ENCODE data around the gene NR1D1. TPM values are rescaled to one million over a fixed set of nuclear protein-coding genes. Genes with fewer than 3 reads are reported as not detected.
A peak's percentile ranks its signal among the peaks of the same experiment; 100 is the strongest.

The NR1D1 gene
- total RNA-seq, 2 experiments from 2014 or later, result 1.7 to 8.7 TPM

GRCh38 chr17:40075201-40075941 is 25.0 kb downstream of the NR1D1 start:
- intact Hi-C loops (cut with micrococcal nuclease; ENCODE audit: unreplicated experiment), result loop anchor here (1.0 to 5.0 kb wide), 2 partner anchors 48 to 62 kb away; no protein-coding TSS in a partner anchor
- no peak overlapping the region for H3K27ac ChIP-seq (ENCODE audit: low read depth, low read length, poor library complexity, severe bottlenecking)
- H3K9me2 ChIP-seq (ENCODE audit: insufficient read depth, low read length), result no peaks in the 10 kb centered on the region
- TF ChIP-seq CTCF (conservative IDR thresholded peaks at IDR 0.05; ENCODE audit: low read length) (peak; percentile 95), EZH2phosphoT487 (IDR thresholded peaks at IDR 0.05; ENCODE audit: borderline replicate concordance, low read depth, low read length) (no peak)
- peak; percentile 69 for DNase-seq (ENCODE audit: low spot score)
- peak overlapping the region; percentile 48; the same call in 1 of the 2 replicates for H2AFZ ChIP-seq (ENCODE audit: low read length)
- no peaks in the 10 kb centered on the region for H3K79me2 ChIP-seq (ENCODE audit: insufficient read depth, low read depth, low read length)
- H3K36me3 ChIP-seq (ENCODE audit: insufficient read depth, low read length), result no peaks in the 10 kb centered on the region
- no peaks in the 10 kb centered on the region for H4K20me1 ChIP-seq (ENCODE audit: insufficient read depth, low read length)
- no peak overlapping the region for H3K4me3 ChIP-seq (ENCODE audit: low read depth, low read length, poor library complexity, severe bottlenecking)
- H3K4me2 ChIP-seq (ENCODE audit: low read length), result peak overlapping the region; percentile 37; the same call in 1 of the 2 replicates
- POLR2A ChIA-PET, result interaction anchor here (0.5 to 1.8 kb wide), 6 partner anchors 9 to 381 kb away, joined by 3 to 8 read pairs (median 4); partner anchors contain the start of gene MED24
- CTCF ChIA-PET (ENCODE audit: unreplicated experiment), result interaction anchor here (0.5 to 2.0 kb wide), 9 partner anchors 10 to 716 kb away, joined by 3 to 8 read pairs (median 4); partner anchors contain the start of gene NR1D1
- H3K4me1 ChIP-seq (ENCODE audit: insufficient read depth, low read length, poor library complexity, severe bottlenecking), result peaks cover 16% of the 10 kb centered on the region
- H3K9me3 ChIP-seq (ENCODE audit: low read length), result no peaks in the 10 kb centered on the region
- no TSS peak for BruUV-seq (replicated peaks)

GRCh38 chr17:40074871-40075200 is 25.6 kb downstream of the NR1D1 start:
- H3K27ac ChIP-seq (ENCODE audit: low read depth, low read length, poor library complexity, severe bottlenecking), result no peak overlapping the region
- no peaks in the 10 kb centered on the region for H3K9me3 ChIP-seq (ENCODE audit: low read length)
- H2AFZ ChIP-seq (ENCODE audit: low read length), result peak overlapping the region; percentile 48; the same call in 1 of the 2 replicates
- no peak for DNase-seq (ENCODE audit: low spot score)
- H4K20me1 ChIP-seq (ENCODE audit: insufficient read depth, low read length), result no peaks in the 10 kb centered on the region
- TF ChIP-seq EZH2phosphoT487 (IDR thresholded peaks at IDR 0.05; ENCODE audit: borderline replicate concordance, low read depth, low read length) (no peak), CTCF (conservative IDR thresholded peaks at IDR 0.05; ENCODE audit: low read length) (no peak)
- H3K4me3 ChIP-seq (ENCODE audit: low read depth, low read length, poor library complexity, severe bottlenecking), result no peak overlapping the region
- H3K9me2 ChIP-seq (ENCODE audit: insufficient read depth, low read length), result no peaks in the 10 kb centered on the region
- intact Hi-C loops (cut with micrococcal nuclease; ENCODE audit: unreplicated experiment), result loop anchor here (1.0 to 5.0 kb wide), 2 partner anchors 48 to 62 kb away; no protein-coding TSS in a partner anchor
- H3K4me2 ChIP-seq (ENCODE audit: low read length), result peak overlapping the region; percentile 37; the same call in 1 of the 2 replicates
- BruUV-seq (replicated peaks), result no TSS peak
- no peaks in the 10 kb centered on the region for H3K79me2 ChIP-seq (ENCODE audit: insufficient read depth, low read depth, low read length)
- ChIA-PET CTCF (ENCODE audit: unreplicated experiment) (interaction anchor here (0.6 to 2.0 kb wide), 5 partner anchors 11 to 717 kb away, joined by 4 to 6 read pairs (median 5); no protein-coding TSS in a partner anchor), POLR2A (interaction anchor here (1.5 to 1.8 kb wide), 2 partner anchors 8 to 21 kb away, joined by 7 to 8 read pairs; partner anchors contain the start of gene MED24)
- no peaks in the 10 kb centered on the region for H3K36me3 ChIP-seq (ENCODE audit: insufficient read depth, low read length)
- H3K4me1 ChIP-seq (ENCODE audit: insufficient read depth, low read length, poor library complexity, severe bottlenecking), result peaks cover 22% of the 10 kb centered on the region

GRCh38 chr17:40074175-40074512 is 26.2 kb downstream of the NR1D1 start:
- no peak overlapping the region for H3K4me2 ChIP-seq (ENCODE audit: low read length)
- no peaks in the 10 kb centered on the region for H3K79me2 ChIP-seq (ENCODE audit: insufficient read depth, low read depth, low read length)
- H3K36me3 ChIP-seq (ENCODE audit: insufficient read depth, low read length), result no peaks in the 10 kb centered on the region
- no TSS peak for BruUV-seq (replicated peaks)
- H2AFZ ChIP-seq (ENCODE audit: low read length), result no peak overlapping the region
- H3K27ac ChIP-seq (ENCODE audit: low read depth, low read length, poor library complexity, severe bottlenecking), result no peak overlapping the region
- H3K9me3 ChIP-seq (ENCODE audit: low read length), result no peaks in the 10 kb centered on the region
- H3K4me1 ChIP-seq (ENCODE audit: insufficient read depth, low read length, poor library complexity, severe bottlenecking), result peaks cover 29% of the 10 kb centered on the region
- intact Hi-C loops (cut with micrococcal nuclease; ENCODE audit: unreplicated experiment), result no loop called here
- TF ChIP-seq CTCF (conservative IDR thresholded peaks at IDR 0.05; ENCODE audit: low read length) (no peak), EZH2phosphoT487 (IDR thresholded peaks at IDR 0.05; ENCODE audit: borderline replicate concordance, low read depth, low read length) (no peak)
- H3K9me2 ChIP-seq (ENCODE audit: insufficient read depth, low read length), result no peaks in the 10 kb centered on the region
- DNase-seq (ENCODE audit: low spot score), result no peak
- no peaks in the 10 kb centered on the region for H4K20me1 ChIP-seq (ENCODE audit: insufficient read depth, low read length)
- no peak overlapping the region for H3K4me3 ChIP-seq (ENCODE audit: low read depth, low read length, poor library complexity, severe bottlenecking)
- ChIA-PET POLR2A (interaction anchor here (1.8 kb wide), 1 partner anchor 20 kb away, joined by 8 read pairs; the partner anchor contains the start of gene MED24), CTCF (ENCODE audit: unreplicated experiment) (interaction anchor here (1.8 kb wide), 1 partner anchor 16 kb away, joined by 5 read pairs; no protein-coding TSS in a partner anchor)
